RWPE1 (cell line): ENCODE results near the gene TDRD9.

Source experiments
- CTCF ChIA-PET: fragments of 350-600 bp; sonication (Branson Sonifier 250); formaldehyde crosslinking; extraction: SDS; loops from one replicate; lab custom pipeline; 2021; lab: Yijun Ruan, JAX
- POLR2A ChIA-PET: fragments of 400-600 bp; formaldehyde crosslinking; extraction: SDS; loops from one replicate; lab custom pipeline; 2020; ENCODE audit warnings: antibody characterized with exemption; ENCODE audit not compliant: low non-redundant PET; lab: Yijun Ruan, JAX
- DNase-seq: peaks from one replicate; pipeline ENCODE4 v3.0.0; 2012; ENCODE audit warnings: low spot score
- H3K27ac ChIP-seq: fragments of 450-650 bp; 2 replicates; pipeline ENCODE4 v1.5.1; 2017
- CTCF ChIP-seq: fragments of 450-650 bp; conservative IDR thresholded peaks from 2 replicates; pipeline ENCODE4 v1.5.1; 2017; ENCODE audit warnings: low read depth, mild to moderate bottlenecking

The TDRD9 gene

GRCh38 chr14:103892247-103892646 lies 36.0 kb upstream of the TDRD9 start:
- no peak for DNase-seq
- no peak for TF ChIP-seq CTCF
- ChIA-PET POLR2A (no interaction called here), CTCF (no interaction called here)
- H3K27ac ChIP-seq, result no peak overlapping the region

- ChIA-PET POLR2A (no interaction called here), CTCF (no interaction called here)
- DNase-seq, result no peak
- no peak for TF ChIP-seq CTCF
- no peak overlapping the region for H3K27ac ChIP-seq
Observed at GRCh38 chr14:103894034-103894722, 34.1 kb upstream of the TDRD9 start.

- ChIA-PET CTCF (no interaction called here), POLR2A (no interaction called here)
- H3K27ac ChIP-seq, result no peak overlapping the region
Observed at GRCh38 chr14:103894723-103895059, 33.6 kb upstream of the TDRD9 start.

GRCh38 chr14:103896578-103896977 lies 31.7 kb upstream of the TDRD9 start:
- CTCF ChIA-PET, result interaction anchor here (2.1 kb wide), 1 partner anchor 14 kb away, joined by 7 read pairs; no protein-coding TSS in a partner anchor

More at GRCh38 chr14:103894723-103895059, 33.6 kb upstream of the TDRD9 start:
- TF ChIP-seq CTCF, result no peak
- no peak for DNase-seq

GRCh38 chr14:103897075-103897947 lies 30.9 kb upstream of the TDRD9 start:
- no peak overlapping the region for H3K27ac ChIP-seq
- DNase-seq, result no peak
- ChIA-PET CTCF (interaction anchor here (2.1 kb wide), 1 partner anchor 13 kb away, joined by 7 read pairs; no protein-coding TSS in a partner anchor), POLR2A (no interaction called here)
- TF ChIP-seq CTCF, result no peak

More at GRCh38 chr14:103896578-103896977, 31.7 kb upstream of the TDRD9 start:
- no peak for DNase-seq
- no peak overlapping the region for H3K27ac ChIP-seq
- POLR2A ChIA-PET, result no interaction called here
- TF ChIP-seq CTCF, result no peak

- CTCF ChIA-PET, result interaction anchor here (0.5 to 2.1 kb wide), 2 partner anchors 12 to 503 kb away, joined by 3 to 7 read pairs; no protein-coding TSS in a partner anchor
Observed at GRCh38 chr14:103898204-103898603, 30.1 kb upstream of the TDRD9 start.

More at GRCh38 chr14:103898204-103898603, 30.1 kb upstream of the TDRD9 start:
- peak; percentile 16 for DNase-seq
- POLR2A ChIA-PET, result no interaction called here
- TF ChIP-seq CTCF, result no peak
- no peak overlapping the region for H3K27ac ChIP-seq
